GM21381 (cell line): Measurements from ENCODE around the gene ARHGEF28.

Source experiments
- ATAC-seq: cut with Tn5 transposase; IDR thresholded peaks from one replicate; pipeline ENCODE4 v1.9.1; 2021; ENCODE audit warnings: mild to moderate bottlenecking, moderate library complexity; ENCODE audit not compliant: unreplicated experiment

Gene ARHGEF28

GRCh38 chr5:73692166-73692640, 66.2 kb downstream of the ARHGEF28 start:
- ATAC-seq: no peak

GRCh38 chr5:73692981-73693380, 67.0 kb downstream of the ARHGEF28 start:
- no peak for ATAC-seq

- ATAC-seq: peak; percentile 30
Observed at GRCh38 chr5:73693573-73694061, 67.6 kb downstream of the ARHGEF28 start.

- peak; percentile 76 for ATAC-seq
Observed at GRCh38 chr5:73694089-73694488, 68.1 kb downstream of the ARHGEF28 start.

GRCh38 chr5:73698011-73698410, 72.0 kb downstream of the ARHGEF28 start:
- ATAC-seq: no peak

- ATAC-seq: no peak
Observed at GRCh38 chr5:73701566-73701965, 75.6 kb downstream of the ARHGEF28 start.

- no peak for ATAC-seq
Observed at GRCh38 chr5:73702534-73702933, 76.5 kb downstream of the ARHGEF28 start.

GRCh38 chr5:73702951-73703350, 77.0 kb downstream of the ARHGEF28 start:
- no peak for ATAC-seq

- ATAC-seq: no peak
Observed at GRCh38 chr5:73705364-73705763, 79.4 kb downstream of the ARHGEF28 start.

GRCh38 chr5:73706963-73707362, 81.0 kb downstream of the ARHGEF28 start:
- no peak for ATAC-seq

- no peak for ATAC-seq
Observed at GRCh38 chr5:73709536-73710129, 83.6 kb downstream of the ARHGEF28 start.

- ATAC-seq: no peak
Observed at GRCh38 chr5:73716284-73716808, 90.3 kb downstream of the ARHGEF28 start.

- no peak for ATAC-seq
Observed at GRCh38 chr5:73718762-73719161, 92.8 kb downstream of the ARHGEF28 start.

GRCh38 chr5:73719632-73720031, 93.6 kb downstream of the ARHGEF28 start:
- ATAC-seq: no peak

- ATAC-seq: no peak
Observed at GRCh38 chr5:73722231-73722630, 96.2 kb downstream of the ARHGEF28 start.

- ATAC-seq: no peak
Observed at GRCh38 chr5:73726071-73726470, 100.1 kb downstream of the ARHGEF28 start.

- no peak for ATAC-seq
Observed at GRCh38 chr5:73726606-73727231, 100.7 kb downstream of the ARHGEF28 start.

GRCh38 chr5:73727470-73727869, 101.5 kb downstream of the ARHGEF28 start:
- ATAC-seq: no peak

GRCh38 chr5:73728493-73729273, 102.7 kb downstream of the ARHGEF28 start:
- ATAC-seq: no peak

GRCh38 chr5:73729329-73729728, 103.3 kb downstream of the ARHGEF28 start:
- ATAC-seq: no peak

- ATAC-seq: no peak
Observed at GRCh38 chr5:73732045-73732444, 106.0 kb downstream of the ARHGEF28 start.
